Measurements from ENCODE around the gene THY1.

DNA sequence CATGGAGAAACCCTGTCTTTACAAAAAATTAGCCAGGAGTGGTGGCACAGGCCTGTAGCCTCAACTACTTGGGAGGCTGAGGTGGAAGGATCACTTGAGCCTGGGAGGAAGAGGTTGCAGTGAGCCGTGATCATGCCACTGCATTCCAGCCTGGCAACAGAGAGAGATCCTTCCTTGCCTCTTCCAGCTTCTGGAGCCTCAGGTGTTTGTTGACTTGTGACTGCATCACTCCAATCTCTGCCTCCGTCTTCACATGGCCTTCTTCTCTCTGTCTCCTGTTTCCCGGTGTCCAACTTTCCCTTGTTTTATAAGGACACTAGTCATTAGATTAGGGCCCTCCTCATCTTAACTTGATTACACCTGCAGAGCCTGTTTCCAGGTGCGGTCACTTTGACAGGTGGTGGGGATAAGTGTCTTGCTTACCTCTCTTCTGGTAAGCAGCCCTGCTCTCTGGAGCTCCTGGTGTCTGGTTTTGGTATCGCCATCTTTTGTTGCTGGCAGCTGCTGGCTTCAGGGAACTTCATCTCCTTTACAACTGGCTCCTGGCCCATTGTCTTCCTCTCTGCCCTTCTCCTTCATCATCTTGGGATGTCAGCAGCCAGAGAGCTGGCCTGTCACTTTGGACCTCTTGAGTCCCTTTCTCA, 33.2 kb downstream of the THY1 start:
- TF ChIP-seq, protein P1, sequence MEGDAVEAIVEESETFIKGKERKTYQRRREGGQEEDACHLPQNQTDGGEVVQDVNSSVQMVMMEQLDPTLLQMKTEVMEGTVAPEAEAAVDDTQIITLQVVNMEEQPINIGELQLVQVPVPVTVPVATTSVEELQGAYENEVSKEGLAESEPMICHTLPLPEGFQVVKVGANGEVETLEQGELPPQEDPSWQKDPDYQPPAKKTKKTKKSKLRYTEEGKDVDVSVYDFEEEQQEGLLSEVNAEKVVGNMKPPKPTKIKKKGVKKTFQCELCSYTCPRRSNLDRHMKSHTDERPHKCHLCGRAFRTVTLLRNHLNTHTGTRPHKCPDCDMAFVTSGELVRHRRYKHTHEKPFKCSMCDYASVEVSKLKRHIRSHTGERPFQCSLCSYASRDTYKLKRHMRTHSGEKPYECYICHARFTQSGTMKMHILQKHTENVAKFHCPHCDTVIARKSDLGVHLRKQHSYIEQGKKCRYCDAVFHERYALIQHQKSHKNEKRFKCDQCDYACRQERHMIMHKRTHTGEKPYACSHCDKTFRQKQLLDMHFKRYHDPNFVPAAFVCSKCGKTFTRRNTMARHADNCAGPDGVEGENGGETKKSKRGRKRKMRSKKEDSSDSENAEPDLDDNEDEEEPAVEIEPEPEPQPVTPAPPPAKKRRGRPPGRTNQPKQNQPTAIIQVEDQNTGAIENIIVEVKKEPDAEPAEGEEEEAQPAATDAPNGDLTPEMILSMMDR (conservative IDR thresholded peaks at IDR 0.05): peak; percentile 51
- no peak for TF ChIP-seq ZFX (IDR thresholded peaks at IDR 0.05)

Measured in C4-2B (cell line).